HL-60 (cell line): Measurements from ENCODE around the gene ITIH3.

Source experiments
- DNase-seq, 2 experiments: peaks; one replicate each; pipeline ENCODE4 v3.0.0-alpha.2; 2010 to 2020; ENCODE audit warnings: low read depth in 1 of 2, low spot score in 1 of 2
- H3K27ac ChIP-seq: fragments of 250-450 bp; sonication (Bioruptor Pico); replicated peaks from 2 replicates; pipeline ENCODE4 v1.5.1; 2020; ENCODE audit warnings: mild to moderate bottlenecking, moderate library complexity
- H3K27me3 ChIP-seq: fragments of 250-450 bp; sonication (Bioruptor Pico); 2 replicates; pipeline ENCODE4 v1.5.1; 2021; ENCODE audit warnings: mild to moderate bottlenecking, moderate library complexity; ENCODE audit not compliant: insufficient read depth, poor library complexity, severe bottlenecking
- H3K4me3 ChIP-seq: replicated peaks from 2 replicates; pipeline ENCODE4 v1.5.1; 2011; ENCODE audit warnings: mild to moderate bottlenecking, control low read depth, low read length; ENCODE audit not compliant: insufficient read depth
- GABPA ChIP-seq: IDR thresholded peaks from 2 replicates; pipeline ENCODE4 v1.6.1; 2012; ENCODE audit warnings: low read depth
- POLR2AphosphoS5 ChIP-seq: IDR thresholded peaks from 2 replicates; pipeline ENCODE4 v1.6.1; 2012; ENCODE audit warnings: low read depth
- REST ChIP-seq: IDR thresholded peaks from 2 replicates; pipeline ENCODE4 v1.6.1; 2012; ENCODE audit warnings: low read depth; ENCODE audit not compliant: insufficient replicate concordance
- SPI1 ChIP-seq: IDR thresholded peaks from 2 replicates; pipeline ENCODE4 v1.6.1; 2012; ENCODE audit warnings: low read depth, mild to moderate bottlenecking, borderline replicate concordance
- TF ChIP-seq, protein P1 (sequence below): IDR thresholded peaks from one replicate; pipeline ENCODE4 v1.5.1; 2011; ENCODE audit warnings: low read length, control low read depth, inconsistent platforms; ENCODE audit not compliant: insufficient read depth

Gene ITIH3

GRCh38 chr3:52822363-52822762, 27.8 kb downstream of the ITIH3 start:
- Histone ChIP-seq H3K27ac (no peak overlapping the region), H3K4me3 (no peak overlapping the region)
- TF ChIP-seq POLR2AphosphoS5 (no peak), GABPA (no peak), REST (no peak), SPI1 (no peak)
- TF ChIP-seq, protein P1, sequence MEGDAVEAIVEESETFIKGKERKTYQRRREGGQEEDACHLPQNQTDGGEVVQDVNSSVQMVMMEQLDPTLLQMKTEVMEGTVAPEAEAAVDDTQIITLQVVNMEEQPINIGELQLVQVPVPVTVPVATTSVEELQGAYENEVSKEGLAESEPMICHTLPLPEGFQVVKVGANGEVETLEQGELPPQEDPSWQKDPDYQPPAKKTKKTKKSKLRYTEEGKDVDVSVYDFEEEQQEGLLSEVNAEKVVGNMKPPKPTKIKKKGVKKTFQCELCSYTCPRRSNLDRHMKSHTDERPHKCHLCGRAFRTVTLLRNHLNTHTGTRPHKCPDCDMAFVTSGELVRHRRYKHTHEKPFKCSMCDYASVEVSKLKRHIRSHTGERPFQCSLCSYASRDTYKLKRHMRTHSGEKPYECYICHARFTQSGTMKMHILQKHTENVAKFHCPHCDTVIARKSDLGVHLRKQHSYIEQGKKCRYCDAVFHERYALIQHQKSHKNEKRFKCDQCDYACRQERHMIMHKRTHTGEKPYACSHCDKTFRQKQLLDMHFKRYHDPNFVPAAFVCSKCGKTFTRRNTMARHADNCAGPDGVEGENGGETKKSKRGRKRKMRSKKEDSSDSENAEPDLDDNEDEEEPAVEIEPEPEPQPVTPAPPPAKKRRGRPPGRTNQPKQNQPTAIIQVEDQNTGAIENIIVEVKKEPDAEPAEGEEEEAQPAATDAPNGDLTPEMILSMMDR: no peak

GRCh38 chr3:52824037-52824436, 29.4 kb downstream of the ITIH3 start:
- no peak overlapping the region for H3K4me3 ChIP-seq
- TF ChIP-seq SPI1 (no peak), POLR2AphosphoS5 (no peak), GABPA (no peak), REST (no peak)
- TF ChIP-seq, protein P1: no peak
- H3K27me3 ChIP-seq: no peaks in the 10 kb centered on the region
- no peak overlapping the region for H3K27ac ChIP-seq
- no peak for DNase-seq

More at GRCh38 chr3:52822363-52822762, 27.8 kb downstream of the ITIH3 start:
- no peak for DNase-seq
- no peaks in the 10 kb centered on the region for H3K27me3 ChIP-seq

GRCh38 chr3:52827441-52827840, 32.8 kb downstream of the ITIH3 start:
- no peak overlapping the region for H3K27ac ChIP-seq
- TF ChIP-seq, protein P1: no peak
- no peak for TF ChIP-seq GABPA
- no peak for TF ChIP-seq SPI1
- TF ChIP-seq REST: no peak
- TF ChIP-seq POLR2AphosphoS5: no peak
- no peak overlapping the region for H3K4me3 ChIP-seq
- no peaks in the 10 kb centered on the region for H3K27me3 ChIP-seq
- peak in 1 of 2 experiments; percentile 59 for DNase-seq
